Osteocyte (in vitro differentiated cells): ENCODE measurements around the gene FOXD4L6. TPM values are rescaled to one million over a fixed set of nuclear protein-coding genes. Genes with fewer than 3 reads are reported as not detected.
"Not testable (repeated sequence)": the region's sequence is repeated elsewhere in the genome, so short reads cannot be mapped to it uniquely, and the experiment has no call there.

Source experiments
- DNase-seq: peaks from one replicate; pipeline ENCODE4 v3.0.0; 2021; ENCODE audit warnings: mixed read lengths; ENCODE audit not compliant: unreplicated experiment; ENCODE audit errors: extremely low spot score
- H3K27ac Mint-ChIP-seq: one replicate; pipeline ENCODE4 v1.8.0; 2021; ENCODE audit warnings: mild to moderate bottlenecking, mixed read lengths; ENCODE audit not compliant: unreplicated experiment
- H3K27me3 Mint-ChIP-seq: one replicate; pipeline ENCODE4 v1.8.0; 2021; ENCODE audit warnings: mixed read lengths; ENCODE audit not compliant: unreplicated experiment
- H3K36me3 Mint-ChIP-seq: one replicate; pipeline ENCODE4 v1.8.0; 2021; ENCODE audit warnings: mixed read lengths; ENCODE audit not compliant: unreplicated experiment
- H3K4me1 Mint-ChIP-seq: one replicate; pipeline ENCODE4 v1.8.0; 2021; ENCODE audit warnings: mixed read lengths; ENCODE audit not compliant: unreplicated experiment
- H3K4me3 Mint-ChIP-seq: one replicate; pipeline ENCODE4 v1.8.0; 2021; ENCODE audit warnings: mild to moderate bottlenecking, moderate library complexity, mixed read lengths; ENCODE audit not compliant: unreplicated experiment
- H3K9me3 Mint-ChIP-seq: one replicate; pipeline ENCODE4 v1.8.0; 2021; ENCODE audit warnings: mixed read lengths; ENCODE audit not compliant: unreplicated experiment
- CTCF ChIP-seq: fragments of 200-600 bp; sonication (generic); IDR thresholded peaks from 2 replicates; pipeline ENCODE4 v1.5.0; 2021; ENCODE audit warnings: antibody characterized with exemption, mild to moderate bottlenecking, moderate library complexity
- total RNA-seq: library from RNA; stranded (reverse); gene quantifications from 2 replicates; pipeline ENCODE4 v1.2.1, GENCODE V29; 2021

Gene FOXD4L6
- total RNA-seq, 1 donor from 2014 or later, result not detected

GRCh38 chr9:41094010-41094773, 34.3 kb downstream of the FOXD4L6 start:
- not testable (repeated sequence) for H3K27ac Mint-ChIP-seq, H3K27me3 Mint-ChIP-seq, H3K9me3 Mint-ChIP-seq

GRCh38 chr9:41090922-41091321, 37.6 kb downstream of the FOXD4L6 start:
- H3K36me3 Mint-ChIP-seq, H3K9me3 Mint-ChIP-seq, H3K4me3 Mint-ChIP-seq, H3K27me3 Mint-ChIP-seq, H3K27ac Mint-ChIP-seq, H3K4me1 Mint-ChIP-seq, DNase-seq: not testable (repeated sequence)

More at GRCh38 chr9:41094010-41094773, 34.3 kb downstream of the FOXD4L6 start:
- not testable (repeated sequence) for DNase-seq, H3K4me1 Mint-ChIP-seq, H3K36me3 Mint-ChIP-seq, H3K4me3 Mint-ChIP-seq

- H3K27ac Mint-ChIP-seq, H3K27me3 Mint-ChIP-seq, DNase-seq, H3K9me3 Mint-ChIP-seq, H3K4me1 Mint-ChIP-seq, H3K36me3 Mint-ChIP-seq, H3K4me3 Mint-ChIP-seq: not testable (repeated sequence)
Observed at GRCh38 chr9:41090386-41090785, 38.1 kb downstream of the FOXD4L6 start.

GRCh38 chr9:41088450-41089059, 39.9 kb downstream of the FOXD4L6 start:
- peak; percentile 54 for TF ChIP-seq CTCF
- H3K27ac Mint-ChIP-seq, H3K27me3 Mint-ChIP-seq, H3K4me1 Mint-ChIP-seq, H3K9me3 Mint-ChIP-seq, H3K36me3 Mint-ChIP-seq, H3K4me3 Mint-ChIP-seq, DNase-seq: not testable (repeated sequence)

GRCh38 chr9:41087929-41088328, 40.6 kb downstream of the FOXD4L6 start:
- H3K27ac Mint-ChIP-seq, H3K36me3 Mint-ChIP-seq, H3K4me3 Mint-ChIP-seq, DNase-seq, H3K27me3 Mint-ChIP-seq, H3K4me1 Mint-ChIP-seq, H3K9me3 Mint-ChIP-seq: not testable (repeated sequence)

- not testable (repeated sequence) for H3K27me3 Mint-ChIP-seq, H3K4me1 Mint-ChIP-seq, H3K36me3 Mint-ChIP-seq, DNase-seq, H3K9me3 Mint-ChIP-seq, H3K27ac Mint-ChIP-seq, H3K4me3 Mint-ChIP-seq
Observed at GRCh38 chr9:41087157-41087780, 41.2 kb downstream of the FOXD4L6 start.

GRCh38 chr9:41086685-41087084, 41.8 kb downstream of the FOXD4L6 start:
- not testable (repeated sequence) for DNase-seq, H3K36me3 Mint-ChIP-seq, H3K27ac Mint-ChIP-seq, H3K4me1 Mint-ChIP-seq, H3K27me3 Mint-ChIP-seq, H3K4me3 Mint-ChIP-seq, H3K9me3 Mint-ChIP-seq

GRCh38 chr9:41086215-41086614, 42.3 kb downstream of the FOXD4L6 start:
- H3K36me3 Mint-ChIP-seq, H3K27me3 Mint-ChIP-seq, H3K4me3 Mint-ChIP-seq, H3K4me1 Mint-ChIP-seq, DNase-seq, H3K9me3 Mint-ChIP-seq, H3K27ac Mint-ChIP-seq: not testable (repeated sequence)

GRCh38 chr9:41082358-41082757, 46.1 kb downstream of the FOXD4L6 start:
- not testable (repeated sequence) for DNase-seq, H3K4me1 Mint-ChIP-seq, H3K4me3 Mint-ChIP-seq, H3K36me3 Mint-ChIP-seq, H3K27ac Mint-ChIP-seq, H3K9me3 Mint-ChIP-seq, H3K27me3 Mint-ChIP-seq

GRCh38 chr9:41079464-41079863, 49.0 kb downstream of the FOXD4L6 start:
- not testable (repeated sequence) for H3K9me3 Mint-ChIP-seq, H3K36me3 Mint-ChIP-seq, H3K27ac Mint-ChIP-seq, H3K4me3 Mint-ChIP-seq, DNase-seq, H3K4me1 Mint-ChIP-seq, H3K27me3 Mint-ChIP-seq

- H3K9me3 Mint-ChIP-seq, H3K36me3 Mint-ChIP-seq, DNase-seq, H3K27me3 Mint-ChIP-seq, H3K4me3 Mint-ChIP-seq, H3K27ac Mint-ChIP-seq: not testable (repeated sequence)
- H3K4me1 Mint-ChIP-seq, result peaks cover 14% of the 10 kb centered on the region
Observed at GRCh38 chr9:41077586-41077985, 50.9 kb downstream of the FOXD4L6 start.
